OCI-LY7 (cell line): ENCODE results near the gene ZBTB39. TPM values are rescaled to one million over a fixed set of nuclear protein-coding genes. Genes with fewer than 3 reads are reported as not detected.

Experiments used
- BruUV-seq: library from RNA; stranded (reverse); fragments of 400-500 nt; replicated peaks from 2 replicates; lab custom pipeline; 2021; lab: Mats Ljungman, UMichigan
- CTCF ChIA-PET: fragments of 300-600 bp; sonication (Branson Sonifier 250); formaldehyde crosslinking; loops from one replicate; lab custom pipeline; 2022; ENCODE audit warnings: antibody characterized with exemption; ENCODE audit not compliant: unreplicated experiment; lab: Charles Lee
- POLR2A ChIA-PET: fragments of 300-600 bp; sonication (Branson Sonifier 250); formaldehyde crosslinking; loops from one replicate; lab custom pipeline; 2022; ENCODE audit warnings: antibody characterized with exemption; lab: Charles Lee
- DNase-seq: peaks from one replicate; pipeline ENCODE4 v3.0.0-alpha.2; 2015; ENCODE audit warnings: low spot score
- H2AFZ ChIP-seq: fragments of 200-600 bp; sonication (generic), shearing (Covaris generic); 2 replicates; pipeline ENCODE4 v1.6.1; 2014; ENCODE audit warnings: mild to moderate bottlenecking, antibody characterized with exemption, low read length, moderate library complexity
- H3K27ac ChIP-seq: fragments of 200-600 bp; sonication (generic); 2 replicates; pipeline ENCODE4 v1.5.1; 2014; ENCODE audit warnings: mixed run types, low read depth, mild to moderate bottlenecking, moderate library complexity, low read length, inconsistent platforms; ENCODE audit not compliant: poor library complexity, severe bottlenecking
- H3K36me3 ChIP-seq: fragments of 200-600 bp; sonication (generic); 2 replicates; pipeline ENCODE4 v1.6.1; 2014; ENCODE audit warnings: mild to moderate bottlenecking, antibody characterized with exemption, low read length, moderate library complexity, mixed read lengths; ENCODE audit not compliant: insufficient read depth
- H3K4me1 ChIP-seq: fragments of 200-600 bp; sonication (generic); 2 replicates; pipeline ENCODE4 v1.5.1; 2014; ENCODE audit warnings: mild to moderate bottlenecking, low read length; ENCODE audit not compliant: insufficient read depth, poor library complexity, severe bottlenecking
- H3K4me2 ChIP-seq: fragments of 200-600 bp; sonication (generic); 2 replicates; pipeline ENCODE4 v1.6.1; 2014; ENCODE audit warnings: mild to moderate bottlenecking, low read length
- H3K4me3 ChIP-seq: fragments of 200-600 bp; sonication (generic); 2 replicates; pipeline ENCODE4 v1.5.1; 2014; ENCODE audit warnings: mild to moderate bottlenecking, low read depth, low read length; ENCODE audit not compliant: poor library complexity, severe bottlenecking
- H3K79me2 ChIP-seq: fragments of 200-600 bp; sonication (generic); 2 replicates; pipeline ENCODE4 v1.6.1; 2016; ENCODE audit warnings: low read depth, mild to moderate bottlenecking, low read length, moderate library complexity, mixed read lengths; ENCODE audit not compliant: insufficient read depth
- H3K9me2 ChIP-seq: fragments of 200-600 bp; sonication (generic); 2 replicates; pipeline ENCODE4 v1.6.1; 2016; ENCODE audit warnings: mild to moderate bottlenecking, low read length, mixed read lengths; ENCODE audit not compliant: insufficient read depth
- H3K9me3 ChIP-seq: fragments of 200-600 bp; sonication (generic); 2 replicates; pipeline ENCODE4 v1.6.1; 2014; ENCODE audit warnings: mild to moderate bottlenecking, mixed run types, low read length, mixed read lengths
- H4K20me1 ChIP-seq: fragments of 200-600 bp; sonication (generic); 2 replicates; pipeline ENCODE4 v1.6.1; 2014; ENCODE audit warnings: mild to moderate bottlenecking, antibody characterized with exemption, low read length, moderate library complexity, mixed read lengths; ENCODE audit not compliant: insufficient read depth
- EZH2phosphoT487 ChIP-seq: fragments of 200-600 bp; sonication (generic); IDR thresholded peaks from 2 replicates; pipeline ENCODE4 v1.6.1; 2018; ENCODE audit warnings: low read depth, borderline replicate concordance, mild to moderate bottlenecking, mixed run types, antibody characterized with exemption, low read length, moderate library complexity, mixed read lengths
- intact Hi-C: fragments of 100-400 bp; cut with micrococcal nuclease; formaldehyde crosslinking; loops from one replicate; pipeline ENCODE4 v1.10.0; 2022; ENCODE audit not compliant: unreplicated experiment
- total RNA-seq, 2 experiments: library from RNA; depleted of rRNA in 1 of 2; stranded (reverse); fragments of >200 nt in 1 of 2; shearing (Covaris generic) in 1 of 2; gene quantifications; 2 replicates each; pipeline ENCODE4 v1.2.3, GENCODE V29; 2014 to 2022
- TF ChIP-seq, protein P1 (sequence below): fragments of 200-600 bp; sonication (generic); conservative IDR thresholded peaks from 2 replicates; pipeline ENCODE4 v1.5.1; 2014; ENCODE audit warnings: mild to moderate bottlenecking, antibody characterized with exemption, low read length, moderate library complexity, mixed read lengths

Gene ZBTB39
- total RNA-seq, 2 experiments from 2014 or later, result 10.0 to 10.9 TPM

DNA sequence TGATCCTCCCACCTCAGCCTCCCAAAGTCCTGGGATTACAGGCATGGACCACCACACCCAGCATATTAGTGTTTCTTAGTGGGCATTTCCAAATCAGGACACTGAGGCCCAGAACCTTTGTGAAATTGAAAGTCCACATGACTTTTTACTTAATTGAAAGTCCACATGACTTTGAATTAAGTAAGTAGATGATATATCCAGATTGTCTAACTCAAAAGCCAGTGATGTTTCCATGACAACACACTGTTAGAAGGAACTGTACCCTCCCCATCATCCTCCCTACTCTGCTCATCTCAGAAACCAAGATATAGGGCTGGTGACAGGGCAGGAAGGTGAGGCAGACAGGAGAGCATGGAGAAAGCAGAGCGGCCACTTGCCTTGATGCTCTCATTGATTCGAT, 36.3 kb upstream of the ZBTB39 start:
- Histone ChIP-seq H3K4me3 (no peak overlapping the region), H3K4me2 (no peak overlapping the region), H3K27ac (no peak overlapping the region), H4K20me1 (no peaks in the 10 kb centered on the region), H3K79me2 (no peaks in the 10 kb centered on the region), H3K4me1 (peaks cover 5% of the 10 kb centered on the region), H3K36me3 (no peaks in the 10 kb centered on the region), H2AFZ (no peak overlapping the region), H3K9me2 (no peaks in the 10 kb centered on the region), H3K9me3 (no peaks in the 10 kb centered on the region)
- CTCF ChIA-PET, result interaction anchor here (0.9 kb wide), 1 partner anchor 8 kb away, joined by 3 read pairs; no protein-coding TSS in a partner anchor
- no peak for TF ChIP-seq EZH2phosphoT487
- TF ChIP-seq, protein P1, sequence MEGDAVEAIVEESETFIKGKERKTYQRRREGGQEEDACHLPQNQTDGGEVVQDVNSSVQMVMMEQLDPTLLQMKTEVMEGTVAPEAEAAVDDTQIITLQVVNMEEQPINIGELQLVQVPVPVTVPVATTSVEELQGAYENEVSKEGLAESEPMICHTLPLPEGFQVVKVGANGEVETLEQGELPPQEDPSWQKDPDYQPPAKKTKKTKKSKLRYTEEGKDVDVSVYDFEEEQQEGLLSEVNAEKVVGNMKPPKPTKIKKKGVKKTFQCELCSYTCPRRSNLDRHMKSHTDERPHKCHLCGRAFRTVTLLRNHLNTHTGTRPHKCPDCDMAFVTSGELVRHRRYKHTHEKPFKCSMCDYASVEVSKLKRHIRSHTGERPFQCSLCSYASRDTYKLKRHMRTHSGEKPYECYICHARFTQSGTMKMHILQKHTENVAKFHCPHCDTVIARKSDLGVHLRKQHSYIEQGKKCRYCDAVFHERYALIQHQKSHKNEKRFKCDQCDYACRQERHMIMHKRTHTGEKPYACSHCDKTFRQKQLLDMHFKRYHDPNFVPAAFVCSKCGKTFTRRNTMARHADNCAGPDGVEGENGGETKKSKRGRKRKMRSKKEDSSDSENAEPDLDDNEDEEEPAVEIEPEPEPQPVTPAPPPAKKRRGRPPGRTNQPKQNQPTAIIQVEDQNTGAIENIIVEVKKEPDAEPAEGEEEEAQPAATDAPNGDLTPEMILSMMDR, result no peak
- intact Hi-C loops, result no loop called here
- POLR2A ChIA-PET, result interaction anchor here (0.6 to 0.9 kb wide), 3 partner anchors 16 to 214 kb away, joined by 3 to 4 read pairs (median 3); no protein-coding TSS in a partner anchor
- DNase-seq, result no peak
- no TSS peak for BruUV-seq

DNA sequence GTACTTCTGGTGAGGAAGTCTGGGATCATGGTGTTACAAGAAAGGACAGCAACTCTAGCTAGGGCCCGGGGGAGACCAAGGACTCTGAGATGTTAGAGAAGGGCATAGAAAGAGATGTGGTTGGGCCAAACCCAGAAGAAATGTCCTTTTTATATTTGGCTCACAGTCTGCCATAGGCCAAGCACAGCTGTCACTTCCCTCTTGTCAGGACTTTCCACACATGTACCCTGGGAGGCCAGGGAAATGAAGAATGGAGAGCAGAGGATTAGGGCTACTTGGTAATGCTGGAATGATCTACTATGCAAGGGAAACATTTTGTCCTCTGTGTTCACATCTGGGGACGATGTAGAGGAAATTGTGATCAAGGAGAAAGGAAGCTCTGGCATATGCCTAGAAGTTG, 34.4 kb upstream of the ZBTB39 start:
- Histone ChIP-seq H3K4me2 (no peak overlapping the region), H3K9me2 (no peaks in the 10 kb centered on the region), H2AFZ (no peak overlapping the region), H3K27ac (no peak overlapping the region), H4K20me1 (no peaks in the 10 kb centered on the region), H3K79me2 (no peaks in the 10 kb centered on the region), H3K9me3 (no peaks in the 10 kb centered on the region), H3K4me1 (no peaks in the 10 kb centered on the region), H3K4me3 (no peak overlapping the region), H3K36me3 (no peaks in the 10 kb centered on the region)
- POLR2A ChIA-PET, result interaction anchor here (1.2 to 1.5 kb wide), 2 partner anchors 11 to 19 kb away, joined by 3 to 5 read pairs; no protein-coding TSS in a partner anchor
- no peak for DNase-seq
- TF ChIP-seq, protein P1, result no peak
- no peak for TF ChIP-seq EZH2phosphoT487
- no TSS peak for BruUV-seq
- intact Hi-C loops, result no loop called here
- CTCF ChIA-PET, result interaction anchor here (1.0 kb wide), 1 partner anchor 9 kb away, joined by 3 read pairs; no protein-coding TSS in a partner anchor

DNA sequence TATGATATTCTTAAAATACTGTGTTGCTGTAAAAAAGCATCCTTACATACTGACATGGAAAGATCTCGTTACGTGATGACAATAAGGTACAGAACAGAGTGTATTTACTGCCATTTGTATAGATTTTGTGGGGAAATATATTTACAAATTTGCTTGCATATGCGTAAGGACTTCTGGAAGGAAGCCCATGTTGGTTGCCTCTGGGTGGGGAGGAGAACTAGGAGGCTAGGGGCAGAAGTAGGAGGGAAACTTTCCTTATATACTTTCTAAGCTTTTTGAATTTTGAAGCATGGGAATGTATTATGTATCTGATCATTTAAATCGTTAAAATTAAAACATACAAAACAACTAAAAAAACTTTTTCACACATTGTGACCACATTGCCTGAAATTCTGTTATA, 33.9 kb upstream of the ZBTB39 start:
- H2AFZ ChIP-seq, result no peak overlapping the region
- H4K20me1 ChIP-seq, result no peaks in the 10 kb centered on the region
- no peak overlapping the region for H3K27ac ChIP-seq
- no peak overlapping the region for H3K4me3 ChIP-seq
- intact Hi-C loops, result no loop called here
- TF ChIP-seq, protein P1, result no peak
- TF ChIP-seq EZH2phosphoT487, result no peak
- ChIA-PET POLR2A (interaction anchor here (1.2 to 1.5 kb wide), 2 partner anchors 12 to 19 kb away, joined by 3 to 5 read pairs; no protein-coding TSS in a partner anchor), CTCF (no interaction called here)
- no peak overlapping the region for H3K4me2 ChIP-seq
- no peaks in the 10 kb centered on the region for H3K4me1 ChIP-seq
- H3K36me3 ChIP-seq, result no peaks in the 10 kb centered on the region
- no peaks in the 10 kb centered on the region for H3K9me3 ChIP-seq
- DNase-seq, result no peak
- no TSS peak for BruUV-seq
- H3K9me2 ChIP-seq, result no peaks in the 10 kb centered on the region
- H3K79me2 ChIP-seq, result no peaks in the 10 kb centered on the region
